Inflammatory macrophage (primary cell): ENCODE data around the gene HCN2.
"Not testable (repeated sequence)": the region's sequence is repeated elsewhere in the genome, so short reads cannot be mapped to it uniquely, and the experiment has no call there.

Experiments used
- DNase-seq, 2 donors: peaks; one replicate each; pipeline ENCODE4 v3.0.0-alpha.2; 2020 to 2022

Gene HCN2

DNA sequence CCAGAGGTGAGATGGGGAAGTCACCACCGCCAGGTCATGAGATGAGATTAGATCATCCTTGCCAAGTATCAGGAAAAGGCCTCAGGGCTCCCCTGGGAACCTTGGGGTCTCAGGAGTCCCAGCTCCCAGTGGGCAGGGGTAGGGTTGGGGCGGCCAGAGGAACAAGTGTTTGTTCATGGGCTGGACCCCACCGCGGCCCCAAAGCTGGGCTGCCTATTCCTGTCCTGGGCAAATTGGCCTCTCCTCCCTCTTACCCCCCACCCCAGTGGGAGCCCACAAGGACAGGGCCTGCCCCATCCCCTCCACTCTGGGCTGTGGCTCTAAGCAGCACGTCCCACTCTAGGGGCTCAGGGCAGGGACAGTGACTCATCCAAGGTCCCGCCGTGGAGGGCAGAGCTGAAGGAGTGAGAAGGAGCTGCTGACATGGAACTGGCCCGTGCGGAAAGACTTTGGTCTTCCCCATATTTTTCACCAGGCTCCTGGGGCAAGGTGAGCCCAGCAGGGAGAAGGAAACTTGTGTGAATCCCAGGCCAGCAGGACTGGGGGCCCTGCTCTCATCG lies 4.0 kb upstream of the HCN2 start:
- DNase-seq, result no peak

DNA sequence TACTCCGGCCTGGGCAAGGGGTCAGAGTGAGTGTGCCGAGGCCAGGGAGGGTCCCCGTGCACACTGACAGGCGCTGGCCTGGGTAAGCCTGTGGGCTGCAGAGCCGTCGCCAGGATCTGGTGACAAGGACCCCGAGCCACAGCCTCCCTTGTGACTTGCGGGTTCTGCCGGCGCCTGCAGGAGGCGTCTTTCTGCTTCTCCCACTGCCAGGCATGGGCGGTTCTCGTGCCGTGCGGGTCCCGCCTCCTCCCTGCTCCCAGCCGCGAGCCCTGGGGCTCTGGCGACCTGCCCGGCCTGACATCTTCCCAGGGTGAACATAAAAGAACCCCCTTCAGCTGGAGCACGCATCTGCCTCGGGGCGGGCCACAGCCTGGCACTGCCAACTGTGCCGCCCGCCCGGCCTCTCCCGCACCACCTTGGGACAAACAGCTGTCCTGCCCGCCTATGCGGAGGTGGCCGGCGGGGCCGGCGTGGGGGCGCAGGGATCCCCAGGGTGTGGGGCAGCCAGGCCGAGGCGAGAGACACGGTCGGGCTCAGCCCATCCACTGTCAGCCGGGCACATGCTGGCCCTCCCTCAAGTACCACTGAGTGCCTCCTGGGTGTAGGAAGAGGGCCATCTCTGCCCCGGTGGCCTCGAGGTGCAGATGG lies 1.5 kb upstream of the HCN2 start:
- DNase-seq, result peak; percentile 50 to 75

DNA sequence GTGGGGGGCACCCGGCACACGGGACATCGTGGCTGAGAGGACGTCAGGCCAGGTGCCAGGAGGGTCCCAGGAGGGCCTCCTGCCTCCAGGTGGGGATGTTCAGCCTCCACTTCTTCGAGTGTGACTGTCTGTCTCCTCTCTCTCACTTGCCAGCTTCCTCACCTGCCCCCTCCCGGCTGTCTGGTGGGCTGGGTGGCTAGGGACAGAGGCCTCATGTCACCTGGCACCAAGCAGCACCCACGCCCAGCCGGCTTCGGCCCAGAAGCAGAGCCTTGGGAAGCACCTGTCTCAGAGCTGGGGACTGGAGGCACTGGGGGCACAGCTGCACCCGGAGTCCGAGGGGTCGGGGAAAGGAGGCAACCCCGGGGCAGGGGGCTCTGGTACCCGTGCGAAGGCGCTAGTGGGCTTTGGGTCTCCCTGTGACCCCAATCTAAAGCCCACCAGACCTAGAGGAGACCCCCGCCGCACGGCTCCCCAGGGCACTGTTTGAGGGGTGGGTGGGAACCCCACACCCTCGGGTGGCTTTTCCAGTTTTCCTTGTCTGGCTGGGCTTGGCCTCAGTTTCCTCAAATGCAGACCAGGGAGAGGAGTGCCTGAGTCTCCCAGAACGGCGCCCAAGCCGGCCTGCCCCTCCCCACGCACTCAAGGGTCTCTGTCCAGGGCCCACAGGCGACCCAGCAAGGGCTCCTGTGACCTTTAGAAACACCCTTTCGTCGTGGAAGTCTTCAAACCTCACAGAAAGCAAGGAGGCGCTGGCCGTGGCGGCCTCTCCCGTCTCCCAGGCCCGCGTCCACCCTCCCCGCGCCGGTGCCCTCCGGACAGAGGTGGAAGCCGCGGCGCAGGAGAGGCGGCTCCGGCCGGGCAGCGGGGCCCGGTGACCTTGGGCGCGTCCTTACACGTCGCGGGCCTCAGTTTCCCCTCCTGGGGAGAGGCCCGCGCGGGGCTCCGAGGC lies 664 bp upstream of the HCN2 start:
- no peak for DNase-seq

DNA sequence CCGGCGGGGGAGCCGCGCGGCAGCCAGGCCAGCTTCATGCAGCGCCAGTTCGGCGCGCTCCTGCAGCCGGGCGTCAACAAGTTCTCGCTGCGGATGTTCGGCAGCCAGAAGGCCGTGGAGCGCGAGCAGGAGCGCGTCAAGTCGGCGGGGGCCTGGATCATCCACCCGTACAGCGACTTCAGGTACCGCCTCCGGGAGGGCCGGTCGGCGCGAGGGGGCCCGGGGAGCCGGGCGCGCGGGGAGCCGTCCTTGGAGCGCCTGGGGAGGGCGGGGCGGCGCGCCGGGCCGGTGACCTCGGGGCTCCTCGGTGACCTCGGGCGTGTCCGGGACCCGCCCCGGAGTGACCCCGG lies 690 bp downstream of the HCN2 start:
- no peak for DNase-seq

DNA sequence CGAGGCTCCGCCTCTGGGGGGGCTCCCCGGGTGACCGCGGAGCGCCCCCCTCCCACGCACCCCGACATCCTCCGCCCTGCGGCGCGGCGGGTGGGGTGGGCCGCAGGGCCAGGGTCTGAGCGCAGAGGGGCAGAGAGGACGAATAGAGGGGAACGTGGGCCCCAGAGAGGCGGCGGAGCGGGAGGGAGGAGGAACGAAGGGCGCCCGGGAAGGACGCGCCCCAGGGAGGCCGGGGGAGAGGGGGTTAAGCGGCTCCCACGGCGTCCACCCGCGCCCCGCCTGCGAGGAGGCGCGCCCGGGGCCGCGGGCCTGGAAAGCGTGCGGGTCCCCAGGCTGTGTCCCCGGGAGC lies 1.0 kb downstream of the HCN2 start:
- no peak for DNase-seq

DNA sequence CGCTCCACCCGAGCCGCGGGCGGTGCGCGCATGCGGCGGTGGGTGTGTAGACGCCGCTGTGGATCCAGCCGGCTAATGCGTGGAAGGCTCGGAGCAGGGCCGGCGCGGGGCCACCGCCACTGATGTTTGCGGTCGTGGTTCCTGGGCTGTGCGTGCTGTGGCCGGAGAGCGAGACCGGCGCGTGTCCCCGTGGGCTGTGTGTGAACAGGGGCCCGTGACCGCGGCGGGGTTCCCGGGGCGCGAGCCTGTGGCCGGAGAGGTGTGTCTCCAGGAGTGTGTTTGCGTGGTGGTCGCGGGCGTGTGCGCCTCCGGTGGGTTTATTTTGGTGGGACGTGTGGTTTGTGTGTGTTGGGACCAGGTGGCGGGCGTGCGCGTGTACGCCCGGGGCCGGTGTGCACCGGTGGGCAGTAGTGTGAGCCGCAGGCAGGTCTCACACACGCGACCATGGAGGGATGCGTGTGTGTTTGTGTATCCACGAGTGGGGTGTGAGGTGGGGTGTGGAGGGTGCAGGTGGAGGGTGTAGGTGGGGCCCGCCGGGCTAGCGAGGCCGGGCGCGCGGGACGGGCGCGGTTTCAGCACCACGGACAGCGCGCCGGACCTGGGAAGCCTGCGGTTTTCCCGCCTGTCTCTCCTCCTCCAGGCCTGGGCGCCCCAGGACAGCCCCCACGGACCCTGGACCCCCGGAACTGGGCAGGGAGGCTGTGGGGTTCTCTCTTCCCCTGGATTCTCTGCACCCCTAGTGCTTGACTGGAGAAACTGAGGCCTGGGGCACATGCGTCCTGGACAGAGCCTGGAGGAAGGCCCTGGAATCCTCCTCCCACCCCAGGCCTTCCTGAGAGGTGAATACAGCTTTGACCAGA lies 1.6 kb downstream of the HCN2 start:
- DNase-seq, result peak in 1 of 2 donors; percentile 14

DNA sequence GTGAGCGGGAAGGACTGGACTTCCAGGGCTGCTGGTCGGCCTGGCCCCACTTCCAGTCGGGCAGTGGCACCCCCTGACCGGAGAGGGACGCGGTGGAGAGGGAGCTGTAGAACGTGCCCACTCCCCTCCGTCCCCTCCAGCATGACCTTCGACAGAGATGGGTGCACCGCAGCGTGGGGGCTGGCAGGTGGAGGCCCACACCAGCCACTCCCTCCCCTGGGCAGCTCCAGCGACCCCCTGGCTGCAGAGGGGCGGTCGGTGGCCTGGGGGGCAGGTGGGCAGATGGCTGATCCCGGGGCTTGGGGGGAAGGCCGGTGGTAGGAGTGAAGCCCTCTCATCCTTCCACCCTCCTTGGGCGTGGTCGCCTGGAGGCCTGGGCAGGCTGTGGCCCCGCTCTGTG lies 2.4 kb downstream of the HCN2 start:
- DNase-seq, result no peak

DNA sequence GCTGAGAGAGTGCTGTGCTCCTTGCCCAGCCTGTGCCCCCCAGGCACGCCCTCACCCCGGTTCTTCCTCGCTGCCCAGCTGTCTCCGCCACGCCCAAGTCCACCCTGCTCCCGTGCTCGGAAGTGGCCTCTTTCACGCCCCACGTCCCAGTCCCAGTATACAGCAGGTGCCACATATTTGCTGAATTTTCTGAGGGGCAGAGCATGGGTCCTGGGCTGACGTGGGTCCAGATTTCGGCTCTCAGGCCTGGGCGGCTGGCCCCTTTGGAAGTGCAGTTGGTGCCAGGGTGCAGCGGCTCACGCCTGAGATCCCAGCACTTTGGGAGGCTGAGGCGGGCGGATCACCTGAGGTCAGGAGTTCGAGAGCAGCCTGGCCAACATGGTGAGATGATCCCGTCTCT lies 3.4 kb downstream of the HCN2 start:
- DNase-seq, result no peak

DNA sequence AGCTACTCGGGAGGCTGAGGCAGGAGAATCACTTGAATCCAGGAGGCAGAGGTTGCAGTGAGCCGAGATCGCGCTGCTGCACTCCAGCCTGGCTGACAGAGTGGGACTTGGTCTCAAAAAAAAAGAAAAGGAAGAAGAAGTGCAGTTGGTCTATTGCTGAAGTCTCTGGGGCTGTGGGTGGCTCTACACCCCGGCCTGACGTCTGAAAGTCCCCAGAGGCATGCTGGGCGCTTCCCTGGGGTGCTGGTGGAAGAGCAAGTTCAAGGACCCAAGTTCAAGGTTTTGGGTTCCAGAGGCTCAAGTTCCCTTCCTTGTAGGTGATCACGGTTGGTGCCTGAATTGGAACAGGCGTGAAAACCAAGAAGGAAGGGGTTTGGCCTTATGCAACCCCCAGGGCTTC lies 3.8 kb downstream of the HCN2 start:
- DNase-seq, result peak in 1 of 2 donors; percentile 59

DNA sequence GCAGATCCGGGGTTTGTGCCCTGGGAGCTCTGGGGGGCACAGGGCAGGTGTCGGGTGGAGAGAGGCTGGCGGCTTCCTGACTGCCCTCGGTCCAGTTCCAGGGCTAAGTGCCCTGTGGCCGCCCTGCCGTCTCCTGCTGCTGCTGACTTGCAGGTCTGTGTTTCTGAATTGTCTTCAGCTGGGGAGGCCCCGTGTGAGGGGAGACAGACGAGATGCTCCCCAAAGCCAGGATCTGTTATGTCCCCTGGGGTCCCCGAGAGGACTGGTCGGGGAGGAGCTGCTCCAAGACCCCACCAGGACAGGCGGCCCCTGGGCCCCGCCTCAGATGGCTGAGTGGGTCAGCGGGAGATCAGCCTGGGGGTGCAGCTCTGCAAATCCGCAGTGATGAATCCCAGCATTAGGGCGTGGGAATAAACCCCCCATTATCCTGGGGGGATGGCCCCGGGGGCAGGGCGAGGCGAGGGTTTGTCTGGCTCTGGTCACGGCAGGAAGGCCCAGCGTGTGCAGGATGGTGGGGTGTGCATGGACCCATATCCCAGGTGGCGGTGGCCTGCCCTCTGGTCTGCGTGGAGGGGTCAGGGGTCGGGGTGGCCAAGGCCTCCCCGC lies 4.7 kb downstream of the HCN2 start:
- no peak for DNase-seq

DNA sequence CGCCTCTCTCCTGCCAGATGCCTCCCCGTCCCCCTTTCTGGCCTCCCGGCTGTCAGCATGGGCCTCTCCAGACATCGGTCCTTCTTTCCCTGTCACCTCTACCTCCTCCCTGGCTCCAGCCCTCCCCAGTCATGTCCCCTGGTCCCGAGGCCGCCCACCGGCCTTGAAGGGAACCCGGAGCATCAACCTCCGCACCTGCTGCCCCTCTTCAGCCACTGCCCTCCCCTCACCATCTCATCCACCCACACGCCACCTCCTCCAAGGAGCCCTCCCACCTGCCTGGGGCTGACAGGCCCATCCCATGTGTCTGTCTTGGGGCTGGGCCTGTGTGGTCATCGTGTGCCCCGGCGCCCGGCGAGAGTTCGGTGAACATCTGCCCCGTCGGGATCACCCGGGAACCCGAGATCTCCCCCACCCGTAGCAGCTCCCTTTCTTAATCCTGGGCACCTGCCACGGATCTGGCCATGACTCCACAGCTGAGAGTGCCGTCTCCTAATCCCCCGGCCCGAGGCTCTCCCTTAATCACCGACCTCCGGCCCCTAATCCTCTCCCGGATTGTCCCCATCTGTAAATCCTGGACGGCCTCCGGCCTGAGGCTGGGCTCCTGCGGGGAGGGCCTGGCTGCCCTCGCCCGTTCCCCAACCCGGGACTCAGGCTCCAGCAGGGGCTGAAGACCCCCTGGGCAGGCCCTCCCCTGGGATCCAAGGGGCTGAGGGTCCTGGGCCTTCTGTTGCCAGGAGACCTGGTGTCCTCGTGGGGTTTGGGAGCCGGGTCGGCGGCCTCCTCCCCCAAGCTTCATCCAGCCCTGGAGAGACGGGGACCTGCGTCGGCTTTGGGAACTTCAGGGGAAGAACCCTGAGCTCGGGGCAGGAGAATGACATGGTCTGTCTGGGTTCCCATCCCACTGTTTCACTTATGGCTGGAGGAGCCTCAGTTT lies 5.9 kb downstream of the HCN2 start:
- no peak for DNase-seq

DNA sequence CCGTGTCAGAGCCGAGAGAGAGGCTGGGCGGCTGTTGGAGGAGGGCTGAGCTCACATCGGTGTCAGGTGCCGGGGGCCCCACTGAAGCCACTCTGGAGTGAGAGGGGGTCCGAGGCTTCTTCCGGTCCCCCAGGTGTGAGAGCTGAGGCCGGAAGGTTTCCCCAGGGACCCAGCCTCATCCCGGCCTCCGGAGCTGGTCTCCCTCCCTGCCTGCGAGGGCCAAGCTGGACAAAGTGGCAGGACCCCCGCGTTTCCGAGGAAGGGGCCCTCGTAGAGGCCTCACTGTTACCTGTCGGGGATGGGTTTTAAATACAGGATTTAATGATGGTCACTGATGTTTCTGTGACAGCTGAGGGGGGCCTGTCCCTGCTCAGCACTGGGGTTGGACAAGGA lies 6.6 kb downstream of the HCN2 start:
- no peak for DNase-seq

DNA sequence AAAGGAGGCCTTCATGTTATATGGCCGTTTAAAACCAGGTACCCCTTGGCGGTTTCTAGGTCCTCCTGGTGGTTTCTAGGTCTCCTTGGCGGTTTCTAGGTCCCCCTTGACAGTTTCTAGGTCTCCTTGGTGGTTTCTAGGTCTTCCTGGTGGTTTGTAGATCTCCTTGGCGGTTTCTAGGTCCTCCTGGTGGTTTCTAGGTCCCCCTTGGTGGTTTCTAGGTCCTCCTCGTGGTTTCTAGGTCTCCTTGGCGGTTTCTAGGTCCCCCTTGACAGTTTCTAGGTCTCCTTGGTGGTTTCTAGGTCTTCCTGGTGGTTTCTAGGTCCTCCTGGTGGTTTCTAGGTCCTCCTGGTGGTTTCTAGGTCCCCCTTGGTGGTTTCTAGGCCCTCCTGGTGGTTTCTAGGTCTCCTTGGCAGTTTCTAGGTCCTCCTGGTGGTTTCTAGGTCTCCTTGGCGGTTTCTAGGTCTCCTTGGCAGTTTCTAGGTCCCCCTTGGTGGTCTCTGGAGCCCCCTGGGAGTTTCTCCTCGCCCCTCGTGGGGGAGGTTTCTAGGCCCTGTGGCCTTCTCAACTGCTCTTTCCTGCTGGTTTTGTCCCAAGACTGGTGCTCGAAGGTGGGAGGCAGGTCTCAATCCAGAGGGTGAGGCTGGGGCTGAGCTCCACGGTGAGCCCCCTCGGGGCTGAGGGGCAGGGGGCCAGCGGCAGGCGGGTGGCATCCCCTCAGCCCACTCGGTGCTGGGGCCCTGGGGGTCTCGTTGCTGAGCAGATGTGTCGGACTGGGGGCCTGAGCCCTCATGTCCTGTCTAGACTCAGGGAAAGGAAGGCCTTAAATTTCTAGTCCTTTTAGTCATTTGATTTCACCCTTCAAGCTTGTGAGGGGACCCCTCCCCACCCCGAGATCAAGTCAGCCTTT lies 8.0 kb downstream of the HCN2 start:
- DNase-seq, result no peak

DNA sequence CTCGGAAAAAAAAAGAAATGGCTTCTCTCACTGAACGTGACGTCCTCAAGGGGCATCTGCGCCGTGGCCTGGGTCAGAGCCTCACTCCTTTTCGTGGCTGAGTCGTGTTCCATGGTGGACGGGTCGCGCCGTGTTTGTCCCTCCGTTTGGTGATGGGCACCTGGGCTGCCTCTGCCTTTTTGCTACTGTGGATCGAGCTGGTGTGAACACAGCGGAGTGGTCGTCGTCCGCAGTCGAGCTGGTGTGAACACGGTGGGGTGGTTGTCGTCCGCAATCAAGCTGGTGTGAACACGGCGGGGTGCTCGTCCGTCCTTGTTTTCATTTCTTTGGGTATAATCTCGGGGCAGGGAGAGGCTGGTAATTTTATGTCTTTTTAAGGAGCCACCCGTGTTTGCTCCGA lies 11.6 kb downstream of the HCN2 start:
- DNase-seq, result no peak

DNA sequence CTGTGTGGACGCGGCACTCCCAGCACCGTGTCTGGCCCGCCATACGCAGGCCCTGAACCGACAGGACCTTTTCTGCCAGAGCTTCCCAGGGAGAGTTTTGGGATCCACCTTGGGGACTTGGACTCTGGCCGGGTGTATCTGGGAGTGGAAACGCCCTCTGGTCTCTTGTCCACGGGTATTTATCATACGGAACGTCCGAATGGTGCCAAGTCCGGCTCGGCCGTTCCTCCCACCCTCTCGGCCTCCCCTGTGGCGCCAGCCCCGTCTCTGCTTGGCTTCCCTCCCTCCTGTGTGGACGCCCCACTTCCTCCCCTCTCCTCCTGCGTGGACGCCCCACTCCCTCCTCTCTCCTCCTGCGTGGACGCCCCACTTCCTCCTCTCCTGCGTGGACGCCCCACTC lies 12.1 kb downstream of the HCN2 start:
- DNase-seq, result no peak

DNA sequence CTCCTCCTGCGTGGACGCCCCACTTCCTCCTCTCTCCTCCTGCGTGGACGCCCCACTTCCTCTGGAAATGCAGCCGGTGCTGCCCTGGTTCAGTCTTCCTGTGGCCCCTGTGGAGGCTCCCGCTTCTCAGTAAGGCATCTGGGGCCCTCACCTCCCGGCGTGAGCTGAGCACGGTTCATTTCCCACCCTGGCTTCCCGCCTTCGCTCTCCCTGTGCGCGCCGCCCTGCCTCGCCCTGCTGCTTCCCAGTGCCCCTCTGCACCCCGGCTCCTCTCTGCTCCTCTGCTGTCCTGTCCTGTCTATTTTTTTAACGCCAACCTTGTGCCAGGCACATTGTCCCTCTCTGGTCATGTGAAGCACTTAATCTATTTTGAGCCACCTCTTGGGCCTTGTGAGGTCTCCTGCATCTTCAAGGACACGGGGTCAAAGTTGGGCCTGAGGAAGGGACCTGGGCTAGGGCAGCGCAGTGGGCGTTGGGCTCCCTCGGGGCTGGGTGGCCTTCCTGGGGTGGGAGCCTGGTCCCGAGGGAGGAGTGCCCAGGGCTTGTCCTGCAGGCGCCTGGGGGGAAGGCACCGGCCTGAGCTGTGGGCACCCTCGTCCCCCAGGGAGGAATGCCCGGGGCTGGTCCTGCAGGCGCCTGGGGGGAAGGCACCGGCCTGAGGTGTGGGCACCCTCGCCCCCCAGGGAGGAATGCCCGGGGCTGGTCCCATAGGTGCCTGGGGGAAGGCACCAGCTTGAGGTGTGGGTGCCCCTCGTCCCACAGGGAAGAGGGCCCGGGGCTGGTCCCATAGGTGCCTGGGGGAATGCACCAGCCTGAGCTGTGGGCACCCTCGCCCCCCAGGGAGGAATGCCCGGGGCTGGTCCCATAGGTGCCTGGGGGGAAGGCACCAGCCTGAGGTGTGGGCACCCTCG lies 13.0 kb downstream of the HCN2 start:
- DNase-seq, result no peak

DNA sequence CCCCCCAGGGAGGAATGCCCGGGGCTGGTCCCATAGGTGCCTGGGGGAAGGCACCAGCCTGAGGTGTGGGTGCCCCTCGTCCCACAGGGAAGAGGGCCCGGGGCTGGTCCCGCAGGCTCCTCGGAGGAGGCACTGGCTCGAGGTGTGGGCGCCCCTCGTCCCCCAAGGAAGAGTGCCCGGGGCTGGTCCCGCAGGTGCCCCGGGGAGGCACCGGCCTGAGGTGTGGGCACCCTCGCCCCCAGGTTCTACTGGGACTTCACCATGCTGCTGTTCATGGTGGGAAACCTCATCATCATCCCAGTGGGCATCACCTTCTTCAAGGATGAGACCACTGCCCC lies 13.6 kb downstream of the HCN2 start:
- DNase-seq, result not testable (repeated sequence)

DNA sequence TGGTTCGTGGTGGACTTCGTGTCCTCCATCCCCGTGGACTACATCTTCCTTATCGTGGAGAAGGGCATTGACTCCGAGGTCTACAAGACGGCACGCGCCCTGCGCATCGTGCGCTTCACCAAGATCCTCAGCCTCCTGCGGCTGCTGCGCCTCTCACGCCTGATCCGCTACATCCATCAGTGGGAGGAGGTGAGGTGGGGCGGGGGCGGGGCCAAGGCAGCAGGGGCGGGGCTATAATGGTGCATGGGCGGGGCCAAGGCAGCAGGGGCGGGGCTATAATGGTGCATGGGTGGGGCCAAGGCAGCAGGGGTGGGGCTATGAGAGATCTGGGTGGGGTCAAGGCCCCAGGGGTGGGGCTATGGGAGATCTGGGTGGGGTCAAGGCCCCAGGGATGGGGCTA lies 14.1 kb downstream of the HCN2 start:
- DNase-seq, result not testable (repeated sequence)

DNA sequence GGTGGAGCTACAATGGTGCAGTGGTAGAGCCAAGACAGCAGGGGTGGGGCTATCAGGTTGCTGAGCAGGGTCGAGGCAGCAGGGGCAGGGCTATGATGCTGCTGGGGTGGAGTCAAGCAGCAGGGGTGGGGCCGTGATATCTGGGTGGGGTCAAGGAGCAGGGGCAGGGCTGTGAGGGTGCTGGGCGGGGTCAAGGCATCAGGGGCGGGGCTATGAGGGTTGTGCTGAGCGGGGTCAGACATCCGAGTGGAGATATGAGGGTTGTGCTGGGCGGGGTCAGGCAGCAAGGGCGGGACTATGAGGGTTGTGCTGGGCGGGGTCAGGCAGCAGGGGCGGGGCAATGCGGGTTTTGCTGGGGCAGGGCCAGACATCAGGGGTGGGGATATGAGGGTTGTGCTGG lies 14.7 kb downstream of the HCN2 start:
- DNase-seq, result peak; percentile 14 to 17
